ENCODE measurements around the gene PRR18.

Gene PRR18

DNA sequence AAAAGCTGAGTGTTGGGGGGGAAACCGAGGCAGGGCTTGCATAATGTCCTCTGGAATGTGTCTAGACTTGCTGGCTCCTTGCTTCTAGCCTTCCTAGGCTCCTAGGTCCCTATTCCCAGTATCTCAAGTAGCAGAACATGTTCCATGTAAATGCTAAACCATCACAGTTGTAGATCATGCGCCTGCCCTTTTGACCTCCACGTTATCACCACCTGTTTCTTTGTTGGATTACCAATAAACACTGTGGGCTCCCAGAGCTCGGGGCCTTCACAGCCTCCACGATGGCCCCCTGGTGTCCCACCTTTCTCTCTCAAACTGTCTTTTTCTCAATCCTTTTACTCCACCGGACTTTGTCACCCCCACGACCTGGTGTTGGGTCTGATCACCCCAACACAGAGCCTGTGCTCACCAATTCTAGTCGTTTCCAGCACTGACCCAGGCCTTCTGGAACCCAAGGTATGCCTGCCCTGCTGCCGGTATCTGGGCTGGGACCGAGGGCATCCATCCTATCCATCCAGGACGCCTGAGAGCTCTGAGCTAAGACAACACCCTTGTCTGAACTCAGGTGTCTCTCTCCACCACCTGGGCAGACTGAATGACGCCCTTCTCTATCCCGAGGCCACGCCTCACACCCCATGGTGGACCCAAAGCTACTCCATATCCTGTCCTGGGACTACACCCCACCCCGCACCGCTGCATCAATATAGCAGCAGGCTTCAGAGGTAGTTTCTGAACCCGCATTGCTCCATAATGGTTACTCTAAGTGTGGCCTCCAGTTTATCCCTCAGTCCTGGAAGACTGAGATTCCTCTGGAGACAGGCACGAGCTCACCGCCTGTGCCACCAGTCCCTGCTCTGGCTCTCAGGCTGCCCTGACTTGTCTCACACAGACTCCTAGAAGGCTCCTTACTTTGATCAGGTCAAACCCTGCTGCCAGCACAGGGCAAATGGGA lies 9.3 kb upstream of the PRR18 start:
- Histone ChIP-seq H3K36me3 (ENCODE audit: control insufficient read depth in 2 of 2, insufficient read depth in 2 of 2, low read length in 2 of 2) (peaks cover 7 to 12% of the 10 kb centered on the region in 2 donors), H3K9ac (ENCODE audit: low read depth in 1 of 2, low read length in 2 of 2) (no peak overlapping the region), H3K4me3 (ENCODE audit: low read length in 2 of 2) (no peak overlapping the region), H3K9me3 (ENCODE audit: control insufficient read depth in 2 of 2, low read length in 2 of 2) (no peaks in the 10 kb centered on the region), H3K27me3 (ENCODE audit: control insufficient read depth in 2 of 2, insufficient read depth in 2 of 2, low read length in 2 of 2) (no peaks in the 10 kb centered on the region), H3K27ac (ENCODE audit: low read depth in 2 of 2, low read length in 2 of 2) (no peak overlapping the region), H3K4me1 (ENCODE audit: control insufficient read depth in 2 of 2, insufficient read depth in 2 of 2, low read length in 2 of 2) (no peaks in the 10 kb centered on the region)

DNA sequence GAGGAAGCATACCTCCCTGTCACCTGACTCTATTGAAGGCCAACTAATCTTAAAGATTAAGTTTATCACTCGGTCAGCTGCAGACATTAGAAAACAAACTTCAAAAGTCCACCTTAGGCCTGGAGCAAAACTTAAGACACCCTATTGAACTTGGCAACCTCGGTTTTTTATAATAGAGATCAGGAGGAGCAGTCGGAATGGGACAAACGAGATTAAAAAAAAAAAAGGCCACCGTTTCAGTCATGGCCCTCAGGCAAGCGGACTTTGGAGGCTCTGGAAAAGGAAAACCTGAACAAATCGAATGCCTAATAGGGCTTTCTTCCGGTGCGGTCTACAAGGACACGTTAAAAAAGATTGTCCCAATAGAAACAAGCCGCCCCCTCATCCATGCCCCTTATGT lies 7.2 kb upstream of the PRR18 start:
- Histone ChIP-seq H3K27me3 (ENCODE audit: control insufficient read depth in 2 of 2, insufficient read depth in 2 of 2, low read length in 2 of 2) (no peaks in the 10 kb centered on the region), H3K9me3 (ENCODE audit: control insufficient read depth in 2 of 2, low read length in 2 of 2) (no peaks in the 10 kb centered on the region), H3K4me1 (ENCODE audit: control insufficient read depth in 2 of 2, insufficient read depth in 2 of 2, low read length in 2 of 2) (no peaks in the 10 kb centered on the region), H3K4me3 (ENCODE audit: low read length in 2 of 2) (no peak overlapping the region), H3K27ac (ENCODE audit: low read depth in 2 of 2, low read length in 2 of 2) (no peak overlapping the region), H3K9ac (ENCODE audit: low read depth in 1 of 2, low read length in 2 of 2) (no peak overlapping the region), H3K36me3 (ENCODE audit: control insufficient read depth in 2 of 2, insufficient read depth in 2 of 2, low read length in 2 of 2) (peaks cover 3 to 5% of the 10 kb centered on the region in 2 donors)

DNA sequence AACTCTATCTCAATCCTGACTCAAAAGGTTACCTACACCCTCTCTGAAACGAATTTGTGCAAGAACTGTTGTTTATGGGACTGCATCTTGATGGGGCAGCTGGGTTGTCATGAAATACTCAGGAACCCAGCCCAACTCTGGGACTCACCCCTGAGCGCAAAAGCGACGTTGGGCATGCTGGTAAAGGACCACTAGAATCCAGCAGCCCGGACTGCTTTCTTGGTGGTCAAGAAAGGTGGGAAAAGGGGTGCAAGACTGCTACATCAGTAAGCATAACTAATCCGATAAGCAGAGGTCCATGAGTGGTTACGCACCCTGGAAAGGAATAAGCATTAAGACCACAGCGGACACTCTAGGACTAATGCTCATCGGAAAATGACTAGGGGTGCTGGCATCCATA lies 6.3 kb upstream of the PRR18 start:
- Histone ChIP-seq H3K4me3 (ENCODE audit: low read length in 2 of 2) (no peak overlapping the region), H3K4me1 (ENCODE audit: control insufficient read depth in 2 of 2, insufficient read depth in 2 of 2, low read length in 2 of 2) (no peaks in the 10 kb centered on the region)

DNA sequence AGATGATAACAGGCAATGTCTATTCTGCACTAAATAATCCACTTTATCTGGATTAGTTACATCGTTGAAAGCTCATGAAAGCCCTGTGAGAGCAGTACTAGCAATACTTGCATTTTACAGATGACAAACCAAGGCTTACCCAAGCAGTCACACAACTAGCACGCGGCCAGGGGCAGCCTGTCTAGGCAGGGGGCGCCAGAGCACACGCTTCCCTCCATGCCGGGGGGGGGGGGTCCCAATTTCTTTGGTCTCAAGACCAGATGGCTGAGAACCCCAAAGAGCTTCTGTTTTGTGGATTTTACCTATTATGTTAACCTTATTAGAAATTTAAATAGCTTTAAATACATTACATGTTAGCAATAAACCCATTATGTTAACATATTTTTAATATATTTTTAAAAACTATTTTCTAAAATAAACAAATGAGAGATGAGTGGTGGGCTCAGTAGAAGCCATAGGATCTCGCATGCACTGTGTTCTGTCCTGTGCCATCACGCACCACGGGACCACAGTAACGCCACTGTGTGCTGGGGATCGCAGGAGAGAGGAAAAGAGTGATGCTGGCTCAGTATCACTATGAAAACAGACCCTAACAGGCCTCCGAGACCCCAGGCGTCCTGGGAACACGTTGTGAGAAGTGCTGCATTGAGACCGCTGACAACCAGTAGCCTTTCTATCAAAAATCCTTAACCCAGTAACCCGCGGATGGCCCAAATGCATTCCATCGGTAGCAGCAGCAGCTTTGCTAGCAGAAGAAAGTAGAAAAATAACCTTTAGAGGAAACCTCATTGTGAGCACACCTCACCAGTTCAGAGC lies 5.3 kb upstream of the PRR18 start:
- H3K9me3 ChIP-seq (ENCODE audit: control insufficient read depth in 2 of 2, low read length in 2 of 2) = no peaks in the 10 kb centered on the region
- H3K9ac ChIP-seq (ENCODE audit: low read depth in 1 of 2, low read length in 2 of 2) = no peak overlapping the region
- H3K27me3 ChIP-seq (ENCODE audit: control insufficient read depth in 2 of 2, insufficient read depth in 2 of 2, low read length in 2 of 2) = peaks cover 6 to 18% of the 10 kb centered on the region in 2 donors
- H3K4me1 ChIP-seq (ENCODE audit: control insufficient read depth in 2 of 2, insufficient read depth in 2 of 2, low read length in 2 of 2) = peaks cover 0 to 1% of the 10 kb centered on the region in 2 donors
- no peak overlapping the region for H3K4me3 ChIP-seq (ENCODE audit: low read length in 2 of 2)
- no peaks in the 10 kb centered on the region for H3K36me3 ChIP-seq (ENCODE audit: control insufficient read depth in 2 of 2, insufficient read depth in 2 of 2, low read length in 2 of 2)
- H3K27ac ChIP-seq (ENCODE audit: low read depth in 2 of 2, low read length in 2 of 2) = no peak overlapping the region

More for the DNA sequence above, 6.3 kb upstream of the PRR18 start:
- Histone ChIP-seq H3K36me3 (ENCODE audit: control insufficient read depth in 2 of 2, insufficient read depth in 2 of 2, low read length in 2 of 2) (peaks cover 0 to 5% of the 10 kb centered on the region in 2 donors), H3K27ac (ENCODE audit: low read depth in 2 of 2, low read length in 2 of 2) (no peak overlapping the region), H3K9ac (ENCODE audit: low read depth in 1 of 2, low read length in 2 of 2) (no peak overlapping the region), H3K9me3 (ENCODE audit: control insufficient read depth in 2 of 2, low read length in 2 of 2) (no peaks in the 10 kb centered on the region), H3K27me3 (ENCODE audit: control insufficient read depth in 2 of 2, insufficient read depth in 2 of 2, low read length in 2 of 2) (peaks cover under 1 to 8% of the 10 kb centered on the region in 2 donors)

DNA sequence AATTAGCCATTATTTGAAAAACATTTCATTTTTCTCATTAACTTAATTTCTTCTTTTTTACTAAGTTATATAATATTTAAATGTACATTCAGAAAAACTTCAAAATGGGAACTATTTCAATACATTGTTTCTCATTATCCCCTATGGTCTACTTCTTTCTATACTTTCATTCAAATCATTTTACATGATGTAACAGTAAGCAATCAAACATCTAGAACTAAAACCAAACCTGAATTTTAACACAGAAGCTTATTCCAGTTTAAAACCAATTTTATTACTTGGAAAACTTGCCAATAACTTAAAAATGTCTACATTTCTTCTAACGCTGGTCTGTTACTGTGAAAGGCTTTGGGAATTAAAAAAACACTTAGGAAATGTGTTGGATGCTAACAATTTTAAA lies 4.6 kb upstream of the PRR18 start:
- no peaks in the 10 kb centered on the region for H3K36me3 ChIP-seq (ENCODE audit: control insufficient read depth in 2 of 2, insufficient read depth in 2 of 2, low read length in 2 of 2)
- no peak overlapping the region for H3K9ac ChIP-seq (ENCODE audit: low read depth in 1 of 2, low read length in 2 of 2)
- no peaks in the 10 kb centered on the region for H3K9me3 ChIP-seq (ENCODE audit: control insufficient read depth in 2 of 2, low read length in 2 of 2)
- no peak overlapping the region for H3K27ac ChIP-seq (ENCODE audit: low read depth in 2 of 2, low read length in 2 of 2)
- H3K27me3 ChIP-seq (ENCODE audit: control insufficient read depth in 2 of 2, insufficient read depth in 2 of 2, low read length in 2 of 2) = peaks cover 8 to 22% of the 10 kb centered on the region in 2 donors
- H3K4me1 ChIP-seq (ENCODE audit: control insufficient read depth in 2 of 2, insufficient read depth in 2 of 2, low read length in 2 of 2) = peaks cover 0 to 3% of the 10 kb centered on the region in 2 donors
- H3K4me3 ChIP-seq (ENCODE audit: low read length in 2 of 2) = no peak overlapping the region

DNA sequence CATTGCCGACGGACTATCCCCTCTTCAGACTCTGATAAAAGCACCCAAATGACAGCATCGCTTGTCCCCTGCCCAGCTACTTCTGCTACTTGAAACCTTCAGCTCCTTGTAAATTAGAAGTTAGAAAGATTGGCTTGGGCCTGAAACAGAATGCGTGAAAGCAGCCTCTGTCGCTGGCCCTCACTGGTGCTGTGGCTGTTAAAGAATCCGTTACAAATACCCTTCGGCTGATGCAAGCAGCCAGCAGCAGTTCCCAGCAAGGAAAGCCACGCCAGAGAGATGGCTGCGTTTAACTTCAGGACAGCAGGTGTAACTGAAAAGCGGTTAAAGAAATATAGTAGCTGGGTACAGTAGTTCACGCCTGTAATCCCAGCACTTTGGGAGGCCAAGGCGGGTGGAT lies 2.4 kb upstream of the PRR18 start:
- H3K4me1 ChIP-seq (ENCODE audit: control insufficient read depth in 2 of 2, insufficient read depth in 2 of 2, low read length in 2 of 2) = peaks cover 3% of the 10 kb centered on the region in 2 donors
- no peaks in the 10 kb centered on the region for H3K36me3 ChIP-seq (ENCODE audit: control insufficient read depth in 2 of 2, insufficient read depth in 2 of 2, low read length in 2 of 2)
- H3K27me3 ChIP-seq (ENCODE audit: control insufficient read depth in 2 of 2, insufficient read depth in 2 of 2, low read length in 2 of 2) = peaks cover 18 to 39% of the 10 kb centered on the region in 2 donors
- no peak overlapping the region for H3K4me3 ChIP-seq (ENCODE audit: low read length in 2 of 2)
- H3K9me3 ChIP-seq (ENCODE audit: control insufficient read depth in 2 of 2, low read length in 2 of 2) = no peaks in the 10 kb centered on the region
- no peak overlapping the region for H3K27ac ChIP-seq (ENCODE audit: low read depth in 2 of 2, low read length in 2 of 2)
- no peak overlapping the region for H3K9ac ChIP-seq (ENCODE audit: low read depth in 1 of 2, low read length in 2 of 2)

DNA sequence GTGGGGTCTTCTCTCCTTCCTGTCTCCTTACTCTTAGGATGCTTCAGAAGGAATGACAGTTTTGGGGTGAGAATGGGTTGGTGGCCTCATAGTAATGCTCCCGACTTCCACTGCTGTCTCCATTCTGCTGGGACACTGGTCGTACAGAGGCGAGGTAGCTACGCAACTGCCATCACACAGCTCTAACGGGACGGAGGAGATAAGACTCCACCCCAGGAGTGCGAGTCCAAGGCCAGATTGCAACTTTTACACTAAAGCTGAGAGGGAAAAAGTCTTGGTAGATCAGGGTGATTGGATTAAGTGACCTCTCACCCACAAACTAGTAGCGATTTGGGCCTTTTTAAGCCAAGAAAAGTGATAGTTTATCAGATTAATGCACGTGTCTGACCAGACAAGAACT lies 1.8 kb upstream of the PRR18 start:
- H3K36me3 ChIP-seq (ENCODE audit: control insufficient read depth in 2 of 2, insufficient read depth in 2 of 2, low read length in 2 of 2) = no peaks in the 10 kb centered on the region
- peaks cover 21 to 46% of the 10 kb centered on the region in 2 donors for H3K27me3 ChIP-seq (ENCODE audit: control insufficient read depth in 2 of 2, insufficient read depth in 2 of 2, low read length in 2 of 2)
- H3K9me3 ChIP-seq (ENCODE audit: control insufficient read depth in 2 of 2, low read length in 2 of 2) = no peaks in the 10 kb centered on the region
- H3K4me1 ChIP-seq (ENCODE audit: control insufficient read depth in 2 of 2, insufficient read depth in 2 of 2, low read length in 2 of 2) = peaks cover 3% of the 10 kb centered on the region in 2 donors
- no peak overlapping the region for H3K4me3 ChIP-seq (ENCODE audit: low read length in 2 of 2)
- no peak overlapping the region for H3K27ac ChIP-seq (ENCODE audit: low read depth in 2 of 2, low read length in 2 of 2)
- H3K9ac ChIP-seq (ENCODE audit: low read depth in 1 of 2, low read length in 2 of 2) = no peak overlapping the region

DNA sequence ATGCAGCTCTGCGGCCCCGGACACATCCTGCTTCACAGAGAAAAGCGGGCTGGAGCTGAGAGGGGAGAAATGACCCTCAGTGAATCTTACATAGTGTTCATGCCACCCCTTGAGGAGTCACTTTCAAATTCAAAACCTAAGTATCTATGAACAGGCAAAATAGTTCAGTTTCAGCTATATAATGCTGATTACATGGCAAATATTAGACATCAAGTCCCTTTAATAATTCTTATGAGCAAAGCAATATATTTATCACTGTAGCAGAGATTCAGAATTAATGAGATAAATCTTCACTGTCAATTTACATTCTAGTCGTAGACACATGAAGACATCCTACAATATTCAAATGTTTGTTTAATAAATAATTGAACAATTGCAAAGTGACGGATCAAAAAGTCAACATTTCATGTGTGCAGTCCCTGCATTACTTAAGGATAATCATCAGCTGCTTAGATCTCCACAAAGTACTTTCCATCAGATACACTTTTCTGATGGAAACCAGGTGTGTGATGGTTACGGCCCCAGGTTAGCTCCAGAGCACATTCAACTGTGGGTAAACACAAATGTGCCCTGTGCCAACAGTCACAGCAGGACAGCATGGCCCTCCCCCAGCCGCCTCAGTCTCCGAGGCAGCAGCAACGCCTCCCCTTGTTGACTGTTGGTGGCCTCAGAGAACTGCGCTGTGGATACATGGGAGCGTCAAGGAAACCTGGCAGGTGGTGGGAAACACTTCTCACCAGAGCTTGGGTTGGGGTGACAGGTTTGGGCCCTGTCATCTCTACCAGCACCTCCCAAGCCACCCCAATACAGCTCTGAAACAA lies 787 bp upstream of the PRR18 start:
- no peak overlapping the region for H3K9ac ChIP-seq (ENCODE audit: low read depth in 1 of 2, low read length in 2 of 2)
- H3K27me3 ChIP-seq (ENCODE audit: control insufficient read depth in 2 of 2, insufficient read depth in 2 of 2, low read length in 2 of 2) = peaks cover 26 to 49% of the 10 kb centered on the region in 2 donors
- peaks cover 3% of the 10 kb centered on the region in 2 donors for H3K4me1 ChIP-seq (ENCODE audit: control insufficient read depth in 2 of 2, insufficient read depth in 2 of 2, low read length in 2 of 2)
- H3K4me3 ChIP-seq (ENCODE audit: low read length in 2 of 2) = no peak overlapping the region
- H3K36me3 ChIP-seq (ENCODE audit: control insufficient read depth in 2 of 2, insufficient read depth in 2 of 2, low read length in 2 of 2) = no peaks in the 10 kb centered on the region
- no peak overlapping the region for H3K27ac ChIP-seq (ENCODE audit: low read depth in 2 of 2, low read length in 2 of 2)
- H3K9me3 ChIP-seq (ENCODE audit: control insufficient read depth in 2 of 2, low read length in 2 of 2) = no peaks in the 10 kb centered on the region

DNA sequence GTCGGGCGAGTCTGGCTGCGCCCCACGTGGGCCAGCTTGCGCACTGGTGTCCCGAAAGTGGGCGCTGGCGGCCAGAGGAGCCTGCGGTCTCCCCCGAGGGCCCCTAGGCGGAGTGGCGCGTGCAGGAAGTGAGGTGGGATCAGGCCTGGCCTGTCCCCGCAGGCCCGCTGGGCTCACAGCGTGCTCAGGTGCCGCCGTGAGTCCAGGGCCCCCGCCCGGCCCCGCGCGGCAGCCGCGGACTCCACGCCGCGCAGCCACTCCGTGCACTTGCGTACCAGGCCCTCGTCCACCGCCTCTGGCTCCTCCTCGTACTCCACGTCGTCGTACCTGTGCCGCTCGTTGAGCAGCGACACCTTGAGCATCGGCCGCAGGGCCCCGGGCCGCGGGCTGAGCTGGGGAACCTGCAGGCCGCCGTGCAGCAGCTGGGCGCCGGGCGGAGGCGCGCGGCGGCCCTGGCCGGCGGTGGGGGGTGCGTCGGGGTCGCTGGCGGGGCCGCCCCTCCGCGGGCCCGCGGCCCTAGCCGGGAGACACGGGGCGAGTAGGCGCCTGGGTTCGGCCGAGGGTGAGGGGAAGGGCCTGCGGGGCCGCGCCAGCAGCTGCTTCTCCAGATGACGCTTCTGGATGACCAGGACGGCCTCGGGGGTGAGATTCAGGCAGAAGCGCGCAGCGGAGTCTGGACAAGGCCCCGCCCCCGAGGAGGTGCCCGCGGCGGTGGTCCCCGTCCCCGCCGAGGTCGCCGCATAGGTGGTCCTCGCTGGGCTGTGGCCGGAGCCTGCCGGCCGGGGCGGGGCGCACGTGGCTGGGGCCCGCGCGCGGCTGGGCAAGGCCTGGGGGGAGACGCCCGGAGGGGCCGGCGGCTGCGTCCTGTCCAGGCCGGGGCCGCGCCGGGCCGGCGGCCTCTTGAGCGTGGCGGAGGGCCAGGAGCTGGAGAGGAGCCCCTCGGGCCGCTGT lies 835 bp downstream of the PRR18 start:
- Histone ChIP-seq H3K4me1 (ENCODE audit: control insufficient read depth in 2 of 2, insufficient read depth in 2 of 2, low read length in 2 of 2) (peaks cover 3% of the 10 kb centered on the region in 2 donors), H3K9me3 (ENCODE audit: control insufficient read depth in 2 of 2, low read length in 2 of 2) (no peaks in the 10 kb centered on the region), H3K9ac (ENCODE audit: low read depth in 1 of 2, low read length in 2 of 2) (no peak overlapping the region), H3K36me3 (ENCODE audit: control insufficient read depth in 2 of 2, insufficient read depth in 2 of 2, low read length in 2 of 2) (no peaks in the 10 kb centered on the region), H3K27me3 (ENCODE audit: control insufficient read depth in 2 of 2, insufficient read depth in 2 of 2, low read length in 2 of 2) (peaks cover 26 to 51% of the 10 kb centered on the region in 2 donors), H3K27ac (ENCODE audit: low read depth in 2 of 2, low read length in 2 of 2) (no peak overlapping the region), H3K4me3 (ENCODE audit: low read length in 2 of 2) (peak overlapping the region; percentile 13 to 26)
